GM21360 (cell line): ENCODE results near the gene ZNF575.
A peak's percentile ranks its signal among the peaks of the same experiment; 100 is the strongest.

Experiments
- ATAC-seq: cut with Tn5 transposase; IDR thresholded peaks from one replicate; pipeline ENCODE4 v1.9.1; 2021; ENCODE audit warnings: mild to moderate bottlenecking, moderate library complexity; ENCODE audit not compliant: unreplicated experiment

Gene ZNF575

GRCh38 chr19:43532962-43533545 is at the start of gene ZNF575:
TSS of gene ZNF575 (plus strand) at chr19:43533188. CDS start at chr19:43534423, 1,235 bp downstream.
- peak; percentile 53 for ATAC-seq

- ATAC-seq = no peak
Measured at GRCh38 chr19:43483281-43483680, 49.7 kb upstream of the ZNF575 start.

- ATAC-seq = no peak
Measured at GRCh38 chr19:43485951-43486350, 47.0 kb upstream of the ZNF575 start.

- no peak for ATAC-seq
Measured at GRCh38 chr19:43486412-43486811, 46.6 kb upstream of the ZNF575 start.

- ATAC-seq = no peak
Measured at GRCh38 chr19:43488179-43488578, 44.8 kb upstream of the ZNF575 start.

GRCh38 chr19:43489310-43489709 is 43.7 kb upstream of the ZNF575 start:
- no peak for ATAC-seq

GRCh38 chr19:43489979-43490599 is 42.9 kb upstream of the ZNF575 start:
- ATAC-seq = no peak

GRCh38 chr19:43490759-43491158 is 42.2 kb upstream of the ZNF575 start:
- ATAC-seq = no peak

- ATAC-seq = no peak
Measured at GRCh38 chr19:43495082-43495481, 37.9 kb upstream of the ZNF575 start.

GRCh38 chr19:43496960-43497359 is 36.0 kb upstream of the ZNF575 start:
- ATAC-seq = no peak

GRCh38 chr19:43498233-43498842 is 34.6 kb upstream of the ZNF575 start:
- no peak for ATAC-seq

GRCh38 chr19:43499042-43499441 is 33.9 kb upstream of the ZNF575 start:
- no peak for ATAC-seq

- no peak for ATAC-seq
Measured at GRCh38 chr19:43501661-43502418, 31.1 kb upstream of the ZNF575 start.

- ATAC-seq = no peak
Measured at GRCh38 chr19:43502419-43502976, 30.5 kb upstream of the ZNF575 start.

- peak; percentile 88 for ATAC-seq
Measured at GRCh38 chr19:43503501-43504425, 29.2 kb upstream of the ZNF575 start.

GRCh38 chr19:43504426-43505185 is 28.4 kb upstream of the ZNF575 start, which contains the start of gene PHLDB3:
TSS of gene PHLDB3 (minus strand) at chr19:43504746. CDS start at chr19:43504118, 628 bp downstream.
- ATAC-seq = no peak

GRCh38 chr19:43505186-43505456 is 27.9 kb upstream of the ZNF575 start:
- no peak for ATAC-seq

- ATAC-seq = no peak
Measured at GRCh38 chr19:43505941-43506340, 27.0 kb upstream of the ZNF575 start.

GRCh38 chr19:43506629-43507028 is 26.4 kb upstream of the ZNF575 start:
- no peak for ATAC-seq

GRCh38 chr19:43507880-43508279 is 25.1 kb upstream of the ZNF575 start:
- ATAC-seq = no peak
